EL (cell line): Measurements from ENCODE around the gene CEBPZ.

ENCODE experiments used
- DNase-seq: peaks from one replicate; pipeline ENCODE4 v3.0.0-alpha.2; 2016

Gene CEBPZ

GRCh38 chr2:37168217-37168981, 63.0 kb downstream of the CEBPZ start:
- peak; percentile 50 for DNase-seq

- DNase-seq = no peak
Measured at GRCh38 chr2:37167636-37168180, 63.7 kb downstream of the CEBPZ start.

GRCh38 chr2:37164757-37165156, 66.6 kb downstream of the CEBPZ start:
- no peak for DNase-seq

- peak; percentile 92 for DNase-seq
Measured at GRCh38 chr2:37156857-37157714, 74.3 kb downstream of the CEBPZ start, which contains the start of gene EIF2AK2. TSS of gene EIF2AK2 (minus strand) at chr2:37156980. CDS start at chr2:37147806, 9,174 bp downstream.

GRCh38 chr2:37156071-37156856, 75.1 kb downstream of the CEBPZ start:
- DNase-seq = peak; percentile 62

- DNase-seq = no peak
Measured at GRCh38 chr2:37154785-37155184, 76.6 kb downstream of the CEBPZ start.

GRCh38 chr2:37153224-37153623, 78.2 kb downstream of the CEBPZ start:
- no peak for DNase-seq
